ENCODE measurements around the gene AQR. TPM values are rescaled to one million over a fixed set of nuclear protein-coding genes. Genes with fewer than 3 reads are reported as not detected.
A peak's percentile ranks its signal among the peaks of the same experiment; 100 is the strongest.

AQR gene
- total RNA-seq, 4 donors from 2014 or later, result 23.3 to 31.7 (median 27.2) TPM

- TF ChIP-seq, protein P1, sequence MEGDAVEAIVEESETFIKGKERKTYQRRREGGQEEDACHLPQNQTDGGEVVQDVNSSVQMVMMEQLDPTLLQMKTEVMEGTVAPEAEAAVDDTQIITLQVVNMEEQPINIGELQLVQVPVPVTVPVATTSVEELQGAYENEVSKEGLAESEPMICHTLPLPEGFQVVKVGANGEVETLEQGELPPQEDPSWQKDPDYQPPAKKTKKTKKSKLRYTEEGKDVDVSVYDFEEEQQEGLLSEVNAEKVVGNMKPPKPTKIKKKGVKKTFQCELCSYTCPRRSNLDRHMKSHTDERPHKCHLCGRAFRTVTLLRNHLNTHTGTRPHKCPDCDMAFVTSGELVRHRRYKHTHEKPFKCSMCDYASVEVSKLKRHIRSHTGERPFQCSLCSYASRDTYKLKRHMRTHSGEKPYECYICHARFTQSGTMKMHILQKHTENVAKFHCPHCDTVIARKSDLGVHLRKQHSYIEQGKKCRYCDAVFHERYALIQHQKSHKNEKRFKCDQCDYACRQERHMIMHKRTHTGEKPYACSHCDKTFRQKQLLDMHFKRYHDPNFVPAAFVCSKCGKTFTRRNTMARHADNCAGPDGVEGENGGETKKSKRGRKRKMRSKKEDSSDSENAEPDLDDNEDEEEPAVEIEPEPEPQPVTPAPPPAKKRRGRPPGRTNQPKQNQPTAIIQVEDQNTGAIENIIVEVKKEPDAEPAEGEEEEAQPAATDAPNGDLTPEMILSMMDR (IDR thresholded peaks at IDR 0.05), result no peak
Observed at GRCh38 chr15:34999906-35000305, 30.4 kb upstream of the AQR start.

DNA sequence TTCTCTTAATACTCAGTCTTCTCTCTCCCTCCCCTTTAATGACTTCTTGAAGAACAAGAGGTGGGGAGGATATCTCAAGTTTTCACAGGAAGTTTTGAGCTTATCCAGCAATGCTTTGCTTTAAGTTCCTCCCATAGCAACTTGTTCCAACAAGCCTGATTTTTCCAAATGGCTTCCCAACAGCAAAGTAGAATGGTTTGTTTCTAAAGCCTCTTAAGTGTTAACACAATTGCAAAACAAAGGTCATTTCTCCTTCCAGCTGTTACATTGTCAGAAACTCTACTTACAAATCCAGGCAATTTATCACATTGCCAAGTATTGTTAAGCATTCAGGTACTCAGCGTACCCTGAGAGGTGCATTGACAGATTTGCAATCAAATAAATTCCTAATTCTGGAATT is 25.4 kb upstream of the AQR start:
- DNase-seq (ENCODE audit: low spot score) (no peak), ATAC-seq (ENCODE audit: low FRiP score) (no peak)
- TF ChIP-seq, protein P1 (IDR thresholded peaks at IDR 0.05), result no peak

More at GRCh38 chr15:34999906-35000305, 30.4 kb upstream of the AQR start:
- no peak for ATAC-seq (ENCODE audit: low FRiP score)
- DNase-seq (ENCODE audit: low spot score), result no peak

- TF ChIP-seq, protein P1 (IDR thresholded peaks at IDR 0.05), result no peak
- DNase-seq (ENCODE audit: low spot score) (no peak), ATAC-seq (ENCODE audit: low FRiP score) (no peak)
Observed at GRCh38 chr15:34993877-34994276, 24.3 kb upstream of the AQR start.

DNA sequence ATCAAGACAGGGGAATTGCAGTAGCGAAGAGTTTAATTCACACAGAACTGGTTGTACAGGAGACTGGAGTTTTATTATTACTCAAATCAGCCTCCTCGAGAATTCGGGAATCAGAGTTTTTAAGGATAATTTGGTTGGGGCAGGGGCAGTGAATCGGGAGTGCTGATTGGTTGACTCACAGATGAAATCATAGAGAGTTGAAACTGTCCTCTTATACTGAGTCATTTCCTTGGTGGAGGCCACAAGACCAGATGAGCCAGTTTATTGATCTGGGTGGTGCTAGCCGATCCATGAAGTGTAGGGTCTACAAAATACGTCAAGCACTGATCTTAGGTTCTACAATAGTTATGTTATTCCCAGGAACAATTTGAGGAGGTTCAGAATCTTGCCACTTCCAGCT is 23.9 kb upstream of the AQR start:
- DNase-seq (ENCODE audit: low spot score), result no peak
- ATAC-seq (ENCODE audit: low FRiP score), result no peak
- TF ChIP-seq, protein P1 (IDR thresholded peaks at IDR 0.05), result no peak

- ATAC-seq (ENCODE audit: low FRiP score) (peak; percentile 95), DNase-seq (ENCODE audit: low spot score) (no peak)
- TF ChIP-seq, protein P1 (IDR thresholded peaks at IDR 0.05), result no peak
Observed at GRCh38 chr15:34988027-34988902, 18.7 kb upstream of the AQR start, which contains the start of gene ZNF770. TSS of gene ZNF770 (minus strand) at chr15:34988287. CDS start at chr15:34983434, 4,853 bp downstream.

GRCh38 chr15:34987609-34988026 is 18.1 kb upstream of the AQR start:
- TF ChIP-seq, protein P1 (IDR thresholded peaks at IDR 0.05), result no peak
- ATAC-seq (ENCODE audit: low FRiP score), result peak; percentile 9
- DNase-seq (ENCODE audit: low spot score), result no peak
